ENCODE measurements around the gene GYG2.
"Not testable (repeated sequence)": the region's sequence is repeated elsewhere in the genome, so short reads cannot be mapped to it uniquely, and the experiment has no call there.

GRCh38 chrX:2799980-2800379 is 28.8 kb upstream of the GYG2 start:
- TF ChIP-seq CTCF (conservative IDR thresholded peaks at IDR 0.05; ENCODE audit: low read depth, low read length); EZH2phosphoT487 (IDR thresholded peaks at IDR 0.05; ENCODE audit: borderline replicate concordance, low read length); EZH2 (IDR thresholded peaks at IDR 0.05; ENCODE audit: low read length, unreplicated experiment): not testable (repeated sequence)

Data from PC-3 (cell line).